ENCODE results near the gene COX15. TPM values are rescaled to one million over a fixed set of nuclear protein-coding genes. Genes with fewer than 3 reads are reported as not detected.
"Not testable (repeated sequence)": the region's sequence is repeated elsewhere in the genome, so short reads cannot be mapped to it uniquely, and the experiment has no call there.

The COX15 gene
- total RNA-seq, 1 donor from 2014 or later, result 36.1 TPM

DNA sequence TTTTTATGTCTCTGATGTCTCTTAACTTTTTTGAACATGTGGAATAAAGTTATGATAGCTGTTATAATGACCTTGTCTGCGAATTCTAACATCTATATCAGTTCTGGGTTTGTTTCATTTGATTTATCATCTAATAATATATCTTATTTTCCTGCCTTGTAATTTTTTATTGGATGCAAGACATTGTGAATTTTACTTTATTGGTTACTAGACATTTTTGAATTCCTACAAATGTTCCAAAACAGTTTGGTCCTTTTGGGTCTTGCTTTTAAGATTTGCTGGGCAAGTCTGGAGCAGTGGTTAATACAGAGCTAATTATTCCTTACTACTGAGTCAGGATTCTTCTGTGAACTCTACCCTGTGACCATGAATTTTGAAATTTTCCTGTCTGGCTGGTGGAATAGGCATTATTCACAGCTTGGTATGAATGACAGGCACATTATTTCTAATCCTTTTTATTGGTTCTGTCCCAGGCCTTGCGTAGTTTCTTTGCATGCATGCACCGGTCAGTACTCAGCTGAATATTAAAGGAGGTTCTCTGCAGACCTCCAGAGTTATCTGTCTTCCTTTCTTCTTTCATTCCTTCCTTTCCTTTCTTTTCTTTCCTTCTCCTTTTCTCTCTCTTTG lies 9.1 kb upstream of the COX15 start:
- DNase-seq (ENCODE audit: low read depth in 2 of 2), result no peak

- no peak for DNase-seq (ENCODE audit: low read depth in 2 of 2)
Observed at GRCh38 chr10:99740260-99740659, 8.3 kb upstream of the COX15 start.

GRCh38 chr10:99734111-99734510 lies 2.2 kb upstream of the COX15 start:
- DNase-seq (ENCODE audit: low read depth in 2 of 2), result not testable (repeated sequence)

DNA sequence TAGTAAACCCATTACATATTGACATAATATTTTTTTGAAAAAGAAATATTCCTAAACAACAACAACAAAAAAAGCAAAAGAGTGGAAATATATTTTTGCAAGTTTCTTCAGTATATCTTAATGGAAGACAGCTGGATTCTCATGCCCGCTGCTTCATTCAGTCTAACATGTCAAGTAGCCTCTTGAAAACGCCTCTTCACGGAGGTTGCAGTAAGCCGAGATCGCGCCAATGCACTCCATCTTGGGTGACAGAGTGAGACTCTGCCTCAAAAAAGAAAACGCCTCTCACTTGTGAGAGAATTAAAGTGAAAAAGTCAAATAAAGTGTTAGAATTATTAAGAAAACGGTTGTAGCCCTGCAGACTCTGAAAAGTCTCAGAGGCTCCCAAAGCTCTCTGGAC lies 1.4 kb upstream of the COX15 start:
- no peak for DNase-seq (ENCODE audit: low read depth in 2 of 2)

GRCh38 chr10:99731306-99732032 lies 458 bp downstream of the COX15 start:
- DNase-seq (ENCODE audit: low read depth in 2 of 2), result no peak

DNA sequence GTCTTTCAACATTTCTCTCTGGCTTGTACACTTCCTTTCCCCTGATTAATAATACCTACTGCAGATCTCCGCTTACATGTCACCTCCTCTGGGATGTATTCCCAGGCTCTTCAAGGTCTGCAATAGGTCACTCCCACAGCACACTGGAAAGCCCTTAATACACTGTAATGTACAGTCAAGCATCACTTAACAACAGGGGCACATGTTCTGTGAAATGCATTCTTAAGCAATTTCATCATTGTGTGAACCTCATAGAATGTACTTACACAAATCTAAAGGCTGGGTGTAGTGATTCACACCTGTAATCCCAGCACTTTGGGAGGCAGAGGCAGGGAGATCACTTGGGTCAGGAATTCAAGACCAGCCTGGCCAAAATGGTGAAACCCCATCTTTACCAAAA lies 1.9 kb downstream of the COX15 start:
- DNase-seq (ENCODE audit: low read depth in 2 of 2), result no peak

GRCh38 chr10:99720387-99720786 lies 11.5 kb downstream of the COX15 start:
- no peak for DNase-seq (ENCODE audit: low read depth in 2 of 2)

DNA sequence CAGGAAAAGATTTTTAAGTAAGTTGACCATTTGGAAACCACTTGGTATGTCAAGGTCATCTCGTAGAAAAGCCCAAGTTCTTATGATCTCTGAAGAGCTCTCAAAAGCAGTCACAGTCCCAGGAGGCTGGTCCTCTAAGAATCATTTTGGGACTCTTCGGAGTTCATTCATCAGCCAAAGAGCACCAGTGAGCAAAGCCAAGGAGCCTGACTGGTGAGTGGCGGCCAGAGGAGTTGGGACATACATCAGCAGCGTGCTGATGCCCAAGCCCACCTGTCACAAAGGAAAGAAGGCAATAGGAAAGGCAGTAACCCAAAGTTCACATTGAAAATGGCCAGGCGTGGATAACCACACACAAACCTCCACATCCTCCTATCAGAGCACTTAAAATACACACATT lies 17.5 kb downstream of the COX15 start:
- DNase-seq (ENCODE audit: low read depth in 2 of 2), result no peak

DNA sequence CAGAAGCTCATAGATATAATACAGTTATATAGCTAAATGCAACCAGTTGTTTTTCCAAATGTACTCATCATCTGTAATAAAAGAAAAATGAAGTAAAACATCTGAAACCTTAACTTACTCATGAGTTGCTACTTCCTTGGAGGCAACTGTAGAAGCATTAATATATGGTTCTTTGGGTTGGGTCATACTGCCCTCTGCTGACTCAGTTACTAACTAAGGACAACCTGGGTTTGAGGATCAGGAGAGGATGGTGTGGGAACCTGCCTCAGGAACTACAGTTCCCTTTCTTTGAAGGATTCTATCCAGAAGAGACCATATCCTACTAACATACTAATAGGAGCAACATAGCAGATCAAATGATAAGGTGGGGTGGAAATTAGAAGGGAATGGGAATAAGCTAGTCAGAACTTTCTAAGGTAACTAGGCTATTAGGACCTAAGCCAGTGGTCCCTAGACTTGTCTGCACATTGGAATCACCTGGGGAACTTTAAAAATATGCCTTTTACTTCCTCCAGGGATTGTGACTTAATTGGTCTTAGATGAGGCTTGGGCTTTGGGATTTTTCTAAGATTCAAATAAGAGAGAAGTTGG lies 20.7 kb downstream of the COX15 start:
- peak; percentile 38 to 65 for DNase-seq (ENCODE audit: low read depth in 2 of 2)

DNA sequence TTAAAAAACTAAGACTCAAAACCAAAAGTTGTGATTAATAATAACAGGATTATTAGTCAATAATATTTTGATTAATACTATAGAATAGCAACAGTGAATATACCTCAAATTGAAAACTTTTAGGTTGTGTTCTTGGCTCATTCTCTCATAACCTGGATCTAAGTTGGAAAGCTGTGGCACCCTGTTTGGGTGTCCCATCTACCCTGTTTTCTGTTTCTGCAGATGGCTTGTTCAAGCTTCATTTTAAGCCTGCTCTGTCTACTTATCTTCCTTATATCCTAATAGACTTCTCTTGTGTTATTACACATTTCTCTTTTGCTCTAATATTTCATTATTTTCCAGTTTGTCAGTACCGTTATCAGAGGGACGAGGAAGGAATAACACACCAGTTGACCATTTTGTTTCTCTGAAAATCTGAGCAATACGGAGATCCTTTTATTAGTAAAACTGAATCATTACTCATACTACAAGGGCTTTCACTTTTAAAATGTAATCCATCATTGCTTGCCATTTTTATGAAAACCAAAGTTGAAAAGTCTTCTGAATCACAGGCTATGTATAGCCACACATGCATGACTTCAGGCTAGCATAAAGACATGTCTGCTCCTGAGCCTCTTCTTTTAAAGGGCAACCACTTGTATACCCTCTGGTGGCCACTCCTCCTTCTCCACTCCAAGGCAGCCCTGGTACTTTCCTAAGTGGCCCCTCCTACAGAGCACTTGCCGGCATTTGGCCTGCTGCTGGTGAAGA lies 22.3 kb downstream of the COX15 start:
- DNase-seq (ENCODE audit: low read depth in 2 of 2), result no peak

GRCh38 chr10:99708428-99709012 lies 23.4 kb downstream of the COX15 start:
- no peak for DNase-seq (ENCODE audit: low read depth in 2 of 2)

- no peak for DNase-seq (ENCODE audit: low read depth in 2 of 2)
Observed at GRCh38 chr10:99700649-99701048, 31.3 kb downstream of the COX15 start.

GRCh38 chr10:99698504-99699080 lies 33.3 kb downstream of the COX15 start:
- DNase-seq (ENCODE audit: low read depth in 2 of 2), result peak in 1 of 2 donors; percentile 10

DNA sequence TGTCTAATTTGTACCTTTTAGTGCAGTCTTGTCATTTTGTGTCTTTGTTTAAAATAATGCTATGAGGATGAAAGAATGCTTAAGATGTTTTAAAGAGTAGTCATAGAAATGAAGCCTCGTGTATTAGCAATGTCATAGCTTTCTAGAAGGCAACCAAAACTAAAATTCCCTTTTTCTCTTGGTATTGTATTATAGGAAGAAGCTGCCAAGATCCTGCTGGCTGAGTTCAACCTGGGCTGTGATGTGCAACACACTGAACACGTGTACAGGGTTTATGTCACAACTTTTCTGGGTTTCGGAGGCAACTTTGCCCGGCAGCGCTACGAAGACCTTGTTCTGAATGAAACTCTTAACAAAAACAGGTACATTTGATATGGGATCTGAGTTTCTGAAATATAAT lies 36.2 kb downstream of the COX15 start:
- no peak for DNase-seq (ENCODE audit: low read depth in 2 of 2)

- no peak for DNase-seq (ENCODE audit: low read depth in 2 of 2)
Observed at GRCh38 chr10:99693933-99694583, 37.9 kb downstream of the COX15 start.

- DNase-seq (ENCODE audit: low read depth in 2 of 2), result no peak
Observed at GRCh38 chr10:99689461-99689860, 42.5 kb downstream of the COX15 start.

DNA sequence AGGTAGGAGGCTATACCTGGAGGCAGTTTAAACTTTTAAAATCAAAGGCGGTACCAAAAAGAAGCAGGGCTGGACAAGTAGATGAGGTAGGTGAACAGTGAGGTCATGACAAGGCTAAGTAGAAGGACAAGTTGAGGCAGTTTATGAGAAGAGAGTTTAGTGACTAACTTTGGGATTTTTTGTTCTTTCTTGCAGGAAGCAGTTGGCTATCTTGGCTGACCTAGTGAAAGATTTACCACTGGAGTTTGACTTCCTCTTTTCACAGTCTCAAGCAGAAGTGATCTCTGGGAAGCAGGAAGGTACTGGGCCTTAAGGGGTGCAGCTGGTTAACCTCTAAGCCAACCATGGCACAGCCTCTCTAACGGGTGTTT lies 46.3 kb downstream of the COX15 start:
- DNase-seq (ENCODE audit: low read depth in 2 of 2), result peak in 1 of 2 donors; percentile 29

DNA sequence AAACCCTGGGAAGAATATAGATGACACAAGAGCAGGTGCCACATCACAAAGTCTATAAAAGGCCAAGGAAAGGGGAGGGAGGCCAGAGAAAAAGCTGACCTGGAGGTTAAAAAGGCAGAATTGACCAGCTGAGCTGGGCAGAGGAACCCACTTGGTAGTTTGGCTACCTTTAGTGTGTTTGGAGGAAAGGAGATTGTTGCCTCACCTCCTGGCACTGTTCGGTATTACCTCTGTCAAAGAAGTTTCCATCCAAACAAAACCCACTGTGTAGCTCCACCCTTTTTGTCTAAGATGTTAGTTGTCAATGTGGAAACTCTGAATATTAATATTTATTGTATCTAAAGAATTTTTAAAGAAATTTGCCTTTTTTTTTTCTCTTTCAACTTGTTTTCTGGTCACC lies 49.2 kb downstream of the COX15 start:
- DNase-seq (ENCODE audit: low read depth in 2 of 2), result peak in 1 of 2 donors; percentile 10

Data from dermis microvascular lymphatic vessel endothelial cell (primary cell).